T-helper 2 cell (primary cell): ENCODE measurements around the gene COL6A2.
"Not testable (repeated sequence)": the region's sequence is repeated elsewhere in the genome, so short reads cannot be mapped to it uniquely, and the experiment has no call there.

Experiments used
- DNase-seq, 5 experiments: peaks; one replicate each; pipeline versions ENCODE4 v3.0.0 to v3.0.0-alpha.2; 2012 to 2022
- total RNA-seq, 2 donors: gene quantifications; one replicate each; lab custom pipeline; 2026; lab: John Stamatoyannopoulos, UW

Gene COL6A2
- 29.3 to 38.3 reads per million in 2 donors for total RNA-seq

DNA sequence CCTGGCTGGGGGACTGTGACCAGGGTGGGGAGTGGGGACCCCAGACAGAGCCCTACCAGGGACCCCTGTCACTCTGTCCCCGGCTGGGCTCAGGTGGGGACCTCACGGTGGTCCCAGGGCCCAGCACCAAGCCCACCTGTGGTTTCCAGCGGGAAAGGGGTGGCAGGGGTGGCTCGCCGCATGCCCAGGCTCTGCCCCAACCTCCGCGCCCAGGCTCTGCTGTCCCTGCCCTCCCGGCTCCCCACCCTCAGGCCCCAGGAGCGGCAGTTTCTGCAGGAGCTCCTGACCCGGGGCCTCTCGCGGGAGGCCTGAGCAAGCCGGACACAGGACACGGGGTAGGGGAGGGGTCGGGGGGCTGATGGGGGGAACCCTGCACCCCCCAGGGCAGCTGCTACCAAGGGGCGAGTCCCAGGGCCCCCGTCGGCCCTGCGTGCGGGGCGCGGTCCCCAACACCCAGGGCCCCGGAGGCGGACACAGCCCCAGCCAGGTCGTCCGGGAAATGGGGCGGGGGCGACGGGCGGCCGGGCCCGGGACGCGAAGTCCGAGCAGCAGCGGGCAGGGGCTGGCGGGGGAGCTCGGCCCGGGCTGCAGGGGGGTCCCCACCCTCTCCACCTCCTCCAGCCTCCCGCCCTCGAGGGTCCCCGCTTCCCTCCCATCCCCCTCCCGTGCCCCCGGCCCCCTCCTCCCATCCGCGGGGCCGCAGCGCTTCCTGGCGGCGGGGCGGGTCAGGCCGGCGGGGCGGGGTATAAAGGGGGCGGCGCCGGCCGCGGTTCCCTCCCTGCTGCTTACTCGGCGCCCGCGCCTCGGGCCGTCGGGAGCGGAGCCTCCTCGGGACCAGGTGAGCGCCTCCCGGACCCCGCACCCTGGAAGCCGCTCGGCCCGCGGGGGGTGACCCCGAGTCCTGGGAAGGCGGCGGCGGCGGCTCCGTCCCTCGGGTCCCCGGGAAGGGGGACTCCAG is at the start of gene COL6A2:
COL6A2 (plus strand) TSS at position 777 of the 958 bp plus-strand sequence.
- DNase-seq: peak in 4 of 5 experiments; percentile 18 to 33 (median 25)

- DNase-seq: no peak
These were observed 48.7 kb upstream of the COL6A2 start for GRCh38 chr21:46048926-46049889.

GRCh38 chr21:46049890-46050667 is 47.8 kb upstream of the COL6A2 start:
- DNase-seq: no peak

DNA sequence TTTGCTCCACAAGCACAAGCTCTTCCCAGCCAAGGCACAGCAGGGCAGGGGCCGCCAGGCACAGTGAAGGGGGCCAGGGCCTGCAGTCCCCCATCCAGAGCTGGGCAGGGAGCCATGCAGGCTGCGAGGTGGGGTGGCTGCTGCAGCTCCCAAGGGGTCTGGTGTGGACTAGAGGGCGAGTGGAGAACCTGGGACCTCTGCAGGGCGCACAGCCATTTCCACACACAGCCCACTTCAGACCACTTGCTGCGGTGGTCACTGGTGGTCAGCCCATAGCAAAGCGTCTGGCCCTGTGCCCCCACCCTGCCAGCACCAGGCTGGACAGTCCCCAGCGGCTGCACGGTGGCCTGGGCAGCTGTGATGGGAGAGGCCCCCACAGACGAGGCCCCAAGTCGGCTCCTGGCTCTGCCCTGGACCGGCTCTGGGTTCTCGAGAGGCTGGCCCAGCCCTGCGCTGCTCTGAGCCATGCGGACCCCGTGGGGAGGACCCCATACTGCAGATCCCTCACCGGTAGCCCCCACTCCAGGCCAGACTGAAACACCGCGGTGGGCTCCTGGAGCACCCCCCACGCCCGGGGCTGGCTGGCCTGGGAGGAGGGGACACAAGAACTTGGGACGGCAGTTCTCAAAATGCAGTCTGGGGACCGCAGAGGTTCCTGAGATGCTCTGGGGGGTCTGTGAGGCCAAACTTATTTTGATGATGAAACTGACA is 47.1 kb upstream of the COL6A2 start:
- no peak for DNase-seq

GRCh38 chr21:46051379-46051770 is 46.5 kb upstream of the COL6A2 start:
- DNase-seq: no peak

DNA sequence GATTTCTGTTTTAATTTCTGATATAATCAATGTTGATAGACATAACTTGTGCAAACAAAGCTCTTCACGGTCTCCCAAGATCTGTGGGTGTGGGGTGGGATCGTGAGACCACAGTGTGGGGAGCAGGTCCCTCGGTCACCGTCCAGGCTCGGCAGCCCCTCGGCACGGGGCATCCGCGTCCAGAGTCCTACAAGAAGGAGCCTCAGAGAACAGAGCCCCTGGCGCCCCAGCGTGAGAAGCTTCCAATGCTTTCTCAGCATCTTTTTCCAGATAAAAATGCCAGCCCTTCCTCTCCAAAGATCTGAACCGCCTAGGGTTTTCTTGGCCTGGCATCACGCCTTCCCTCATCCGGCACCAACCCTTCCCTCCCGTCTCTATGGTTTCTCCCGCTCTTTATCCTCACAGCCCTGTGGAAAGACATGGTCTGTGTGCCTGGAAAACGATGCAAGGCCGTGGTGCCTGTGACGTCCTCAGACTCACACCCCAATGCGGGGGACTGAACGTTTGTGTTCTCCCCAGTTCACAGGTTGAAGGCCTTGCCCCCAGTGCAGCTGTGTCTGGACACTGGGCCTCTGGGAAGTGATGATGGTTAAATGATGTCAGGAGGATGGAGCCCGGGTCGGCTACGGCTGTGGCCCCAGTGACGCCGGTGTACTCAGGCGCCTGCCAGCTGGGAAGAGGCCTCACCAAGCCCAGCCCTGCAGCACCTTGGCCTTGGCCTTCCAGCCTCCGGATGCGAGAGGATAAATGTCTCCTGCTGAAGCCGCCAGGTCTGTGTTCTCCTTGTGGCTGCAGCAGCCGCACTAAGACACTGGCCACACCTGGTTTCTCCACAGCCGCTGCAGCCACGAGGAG is 45.9 kb upstream of the COL6A2 start:
- DNase-seq: no peak

DNA sequence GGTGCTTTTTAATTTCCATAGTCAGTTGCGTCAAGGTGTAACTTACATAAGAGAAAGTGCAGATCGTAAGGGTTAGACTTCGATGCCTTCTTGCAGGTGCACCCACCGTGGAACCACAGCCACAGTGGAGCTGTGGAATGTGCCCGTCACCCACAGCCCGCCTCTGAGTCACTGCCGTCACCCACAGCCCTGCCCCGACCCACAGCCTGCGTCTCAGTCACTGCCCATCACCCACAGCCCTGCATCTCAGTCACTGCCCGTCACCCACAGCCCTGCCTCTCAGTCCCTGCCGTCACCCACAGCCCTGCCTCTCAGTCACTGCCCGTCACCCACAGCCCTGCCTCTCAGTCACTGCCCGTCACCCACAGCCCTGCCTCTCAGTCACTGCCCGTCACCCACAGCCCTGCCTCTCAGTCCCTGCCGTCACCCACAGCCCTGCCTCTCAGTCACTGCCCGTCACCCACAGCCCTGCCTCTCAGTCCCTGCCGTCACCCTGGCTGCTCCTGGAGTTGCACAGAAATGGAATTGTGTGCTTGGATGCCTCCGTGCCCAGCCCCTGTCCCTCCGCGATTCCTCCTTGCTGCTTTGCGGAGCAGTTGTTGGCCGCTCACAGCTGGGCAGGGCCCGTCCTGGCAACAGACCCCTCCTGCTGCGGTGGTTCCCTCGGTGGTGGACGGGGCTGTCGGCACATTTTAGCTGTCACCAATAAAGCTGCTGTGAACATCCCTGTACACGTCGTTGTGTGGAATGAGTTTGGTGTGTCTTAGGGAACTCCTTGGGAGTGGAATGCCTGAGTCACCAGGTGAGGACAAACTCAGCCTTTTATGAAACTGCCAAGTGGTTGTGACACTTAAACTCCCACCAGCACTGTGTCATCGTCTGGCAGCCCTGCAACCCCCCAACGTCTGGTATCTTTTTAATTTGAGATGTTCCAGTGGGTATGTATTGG is 44.9 kb upstream of the COL6A2 start:
- DNase-seq: peak in 1 of 5 experiments; percentile 76

DNA sequence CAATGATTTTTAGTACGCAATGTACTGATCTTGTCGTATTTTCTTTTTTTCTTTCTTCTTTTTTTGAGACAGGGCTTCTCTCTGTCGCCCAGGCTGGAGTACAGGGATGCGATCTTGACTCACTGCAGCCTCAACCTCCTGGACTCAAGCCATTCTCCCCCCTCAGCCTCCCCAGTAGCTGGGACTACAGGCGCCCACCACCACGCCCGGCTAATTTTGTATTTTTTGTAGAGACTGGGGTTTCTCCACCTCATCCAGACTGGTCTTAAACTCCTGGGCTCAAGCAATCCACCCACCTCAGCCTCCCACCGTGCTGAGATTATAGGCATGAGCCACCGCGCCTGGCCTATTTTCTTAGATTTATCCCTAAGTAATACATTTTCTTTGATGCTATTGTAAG is 43.9 kb upstream of the COL6A2 start:
- no peak for DNase-seq

- no peak for DNase-seq
These were observed 43.4 kb upstream of the COL6A2 start for GRCh38 chr21:46054451-46054881.

GRCh38 chr21:46055863-46056281 is 42.0 kb upstream of the COL6A2 start:
- no peak for DNase-seq

GRCh38 chr21:46056450-46056903 is 41.4 kb upstream of the COL6A2 start:
- DNase-seq: no peak

GRCh38 chr21:46057111-46057709 is 40.7 kb upstream of the COL6A2 start:
- DNase-seq: peak in 1 of 5 experiments; percentile 55

- DNase-seq: no peak
These were observed 40.1 kb upstream of the COL6A2 start for GRCh38 chr21:46057710-46058241.

DNA sequence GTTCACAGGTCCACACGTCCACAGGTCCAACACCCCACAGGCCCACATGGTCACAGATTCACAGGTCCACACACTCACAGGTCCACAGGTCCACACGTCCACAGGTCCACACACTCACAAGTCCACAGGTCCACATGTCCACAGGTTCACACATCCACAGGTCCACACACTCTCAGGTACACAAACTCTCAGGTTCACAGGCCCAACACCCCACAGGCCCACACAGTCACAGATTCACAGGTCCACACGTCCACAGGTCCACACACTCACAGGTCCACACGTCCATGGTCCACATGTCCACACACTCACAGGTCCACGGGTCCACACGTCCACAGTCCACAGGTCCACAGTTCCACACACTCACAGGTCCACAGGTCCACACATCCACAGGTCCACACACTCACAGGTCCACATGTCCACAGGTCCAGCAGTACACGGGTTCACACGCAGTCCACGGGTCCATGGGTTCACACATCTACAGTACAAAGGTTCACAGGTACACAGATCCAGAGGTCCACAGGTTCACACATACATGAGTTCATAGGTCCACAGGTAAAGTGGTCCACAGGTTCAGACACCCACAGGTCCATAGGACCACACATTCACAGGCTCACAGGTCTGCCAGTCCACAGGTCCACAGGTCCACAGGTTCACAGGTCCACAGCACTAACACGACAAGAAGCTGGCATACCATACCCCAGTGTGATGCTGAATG is 39.3 kb upstream of the COL6A2 start:
- DNase-seq: no peak

GRCh38 chr21:46059195-46059594 is 38.7 kb upstream of the COL6A2 start:
- DNase-seq: no peak

DNA sequence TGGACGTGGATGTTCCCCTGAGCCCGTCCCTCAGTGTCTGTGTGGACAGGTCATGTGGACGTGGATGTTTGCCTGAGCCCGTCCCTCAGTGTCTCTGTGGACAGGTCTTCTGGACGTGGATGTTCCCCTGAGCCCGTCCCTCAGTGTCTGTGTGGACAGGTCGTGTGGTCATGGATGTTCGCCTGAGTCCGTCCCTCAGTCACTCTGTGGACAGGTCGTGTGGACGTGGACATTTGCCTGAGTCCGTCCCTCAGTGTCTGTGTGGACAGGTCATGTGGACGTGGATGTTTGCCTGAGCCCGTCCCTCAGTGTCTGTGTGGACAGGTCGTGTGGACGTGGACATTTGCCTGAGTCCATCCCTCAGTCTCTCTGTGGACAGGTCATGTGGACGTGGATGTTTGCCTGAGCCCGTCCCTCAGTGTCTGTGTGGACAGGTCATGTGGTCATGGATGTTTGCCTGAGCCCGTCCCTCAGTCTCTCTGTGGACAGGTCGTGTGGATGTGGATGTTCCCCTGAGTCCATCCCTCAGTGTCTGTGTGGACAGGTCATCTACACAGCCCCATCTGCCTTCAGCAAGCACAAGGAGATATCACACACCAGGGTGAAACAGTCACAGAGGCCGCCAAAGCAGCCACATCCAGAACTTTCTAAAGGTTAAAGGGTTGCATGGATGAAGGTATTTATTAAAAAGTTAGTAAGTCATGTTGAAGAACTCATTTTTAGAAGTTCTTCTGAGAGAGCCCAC is 38.0 kb upstream of the COL6A2 start:
- not testable (repeated sequence) for DNase-seq

GRCh38 chr21:46060596-46061061 is 37.3 kb upstream of the COL6A2 start:
- DNase-seq: peak in 1 of 5 experiments; percentile 24
